Neutrophil (primary cell): ENCODE measurements around the gene FOXN3.
A peak's percentile ranks its signal among the peaks of the same experiment; 100 is the strongest.

ENCODE experiments used
- H3K27ac ChIP-seq: fragments of 200-600 bp; sonication (generic); 2 replicates; pipeline ENCODE4 v1.5.1; 2016; ENCODE audit warnings: mild to moderate bottlenecking, moderate library complexity
- H3K27me3 ChIP-seq: fragments of 200-600 bp; sonication (generic); 2 replicates; pipeline ENCODE4 v1.6.0; 2016; ENCODE audit warnings: mild to moderate bottlenecking
- H3K36me3 ChIP-seq: fragments of 200-600 bp; sonication (generic); 2 replicates; pipeline ENCODE4 v1.5.1; 2017
- H3K4me1 ChIP-seq, 2 experiments: fragments of 200-600 bp in 1 of 2; sonication (generic) in 1 of 2; 1 replicate in 1 of 2; 2 replicates in 1 of 2; pipeline versions ENCODE4 v1.5.1 to v1.6.1; 2013 to 2016; ENCODE audit warnings: low read depth in 1 of 2, low read length in 1 of 2, mild to moderate bottlenecking in 1 of 2, moderate library complexity in 1 of 2; ENCODE audit not compliant: control insufficient read depth in 1 of 2, insufficient read depth in 1 of 2
- H3K4me3 ChIP-seq, 2 experiments: fragments of 200-600 bp in 1 of 2; sonication (generic) in 1 of 2; 1 replicate in 1 of 2; 2 replicates in 1 of 2; pipeline ENCODE4 v1.5.1; 2013 to 2016; ENCODE audit warnings: low read depth in 1 of 2, low read length in 1 of 2, mild to moderate bottlenecking in 1 of 2, moderate library complexity in 1 of 2
- H3K9me3 ChIP-seq: fragments of 200-600 bp; sonication (generic); 2 replicates; pipeline ENCODE4 v1.5.1; 2016
- CTCF ChIP-seq: fragments of 200-600 bp; sonication (generic); IDR thresholded peaks from 2 replicates; pipeline ENCODE4 v1.5.1; 2016; ENCODE audit warnings: antibody characterized with exemption

FOXN3 gene

GRCh38 chr14:89366864-89367778, 49.9 kb downstream of the FOXN3 start:
- Histone ChIP-seq H3K4me1 (peaks cover 45% of the 10 kb centered on the region in 2 experiments), H3K27me3 (no peaks in the 10 kb centered on the region), H3K27ac (peak overlapping the region; percentile 79), H3K9me3 (no peaks in the 10 kb centered on the region), H3K36me3 (no peaks in the 10 kb centered on the region), H3K4me3 (no peak overlapping the region)
- TF ChIP-seq CTCF = no peak

GRCh38 chr14:89365061-89365801, 51.8 kb downstream of the FOXN3 start:
- H3K27me3 ChIP-seq = no peaks in the 10 kb centered on the region

GRCh38 chr14:89364316-89364715, 52.7 kb downstream of the FOXN3 start:
- Histone ChIP-seq H3K9me3 (no peaks in the 10 kb centered on the region), H3K36me3 (no peaks in the 10 kb centered on the region), H3K27ac (peak overlapping the region; percentile 79), H3K27me3 (no peaks in the 10 kb centered on the region), H3K4me3 (peak overlapping the region; percentile 34 to 46), H3K4me1 (peaks cover 55 to 58% of the 10 kb centered on the region in 2 experiments)
- no peak for TF ChIP-seq CTCF

More at GRCh38 chr14:89365061-89365801, 51.8 kb downstream of the FOXN3 start:
- Histone ChIP-seq H3K4me3 (peak overlapping the region; percentile 34 to 46), H3K27ac (peak overlapping the region; percentile 79), H3K36me3 (no peaks in the 10 kb centered on the region), H3K4me1 (peaks cover 46 to 49% of the 10 kb centered on the region in 2 experiments), H3K9me3 (no peaks in the 10 kb centered on the region)
- TF ChIP-seq CTCF = no peak

GRCh38 chr14:89360277-89360676, 56.8 kb downstream of the FOXN3 start:
- Histone ChIP-seq H3K4me1 (peaks cover 76 to 78% of the 10 kb centered on the region in 2 experiments), H3K9me3 (no peaks in the 10 kb centered on the region), H3K36me3 (no peaks in the 10 kb centered on the region), H3K27ac (peak overlapping the region; percentile 93), H3K27me3 (no peaks in the 10 kb centered on the region), H3K4me3 (no peak overlapping the region)
- no peak for TF ChIP-seq CTCF

- Histone ChIP-seq H3K36me3 (no peaks in the 10 kb centered on the region), H3K27me3 (no peaks in the 10 kb centered on the region), H3K9me3 (no peaks in the 10 kb centered on the region), H3K27ac (peak overlapping the region; percentile 93), H3K4me3 (no peak overlapping the region), H3K4me1 (peaks cover 70 to 72% of the 10 kb centered on the region in 2 experiments)
- no peak for TF ChIP-seq CTCF
These were observed 57.4 kb downstream of the FOXN3 start for GRCh38 chr14:89359477-89360222.
